NB4 (cell line): ENCODE data around the gene ADPRS.

Experiments
- CTCF ChIP-seq: IDR thresholded peaks from one replicate; pipeline ENCODE4 v1.5.1; 2012; ENCODE audit warnings: low read depth, low read length
- MYC ChIP-seq: IDR thresholded peaks from 2 replicates; pipeline ENCODE4 v1.6.1; 2011; ENCODE audit warnings: low read depth, low read length
- POLR2A ChIP-seq: IDR thresholded peaks from 2 replicates; pipeline ENCODE4 v1.6.1; 2011; ENCODE audit warnings: mild to moderate bottlenecking; ENCODE audit not compliant: insufficient read length; ENCODE audit errors: extremely low read depth
- TF ChIP-seq, protein P1 (sequence below): IDR thresholded peaks from 2 replicates; pipeline ENCODE4 v1.6.1; 2011; ENCODE audit warnings: low read depth, low read length

DNA sequence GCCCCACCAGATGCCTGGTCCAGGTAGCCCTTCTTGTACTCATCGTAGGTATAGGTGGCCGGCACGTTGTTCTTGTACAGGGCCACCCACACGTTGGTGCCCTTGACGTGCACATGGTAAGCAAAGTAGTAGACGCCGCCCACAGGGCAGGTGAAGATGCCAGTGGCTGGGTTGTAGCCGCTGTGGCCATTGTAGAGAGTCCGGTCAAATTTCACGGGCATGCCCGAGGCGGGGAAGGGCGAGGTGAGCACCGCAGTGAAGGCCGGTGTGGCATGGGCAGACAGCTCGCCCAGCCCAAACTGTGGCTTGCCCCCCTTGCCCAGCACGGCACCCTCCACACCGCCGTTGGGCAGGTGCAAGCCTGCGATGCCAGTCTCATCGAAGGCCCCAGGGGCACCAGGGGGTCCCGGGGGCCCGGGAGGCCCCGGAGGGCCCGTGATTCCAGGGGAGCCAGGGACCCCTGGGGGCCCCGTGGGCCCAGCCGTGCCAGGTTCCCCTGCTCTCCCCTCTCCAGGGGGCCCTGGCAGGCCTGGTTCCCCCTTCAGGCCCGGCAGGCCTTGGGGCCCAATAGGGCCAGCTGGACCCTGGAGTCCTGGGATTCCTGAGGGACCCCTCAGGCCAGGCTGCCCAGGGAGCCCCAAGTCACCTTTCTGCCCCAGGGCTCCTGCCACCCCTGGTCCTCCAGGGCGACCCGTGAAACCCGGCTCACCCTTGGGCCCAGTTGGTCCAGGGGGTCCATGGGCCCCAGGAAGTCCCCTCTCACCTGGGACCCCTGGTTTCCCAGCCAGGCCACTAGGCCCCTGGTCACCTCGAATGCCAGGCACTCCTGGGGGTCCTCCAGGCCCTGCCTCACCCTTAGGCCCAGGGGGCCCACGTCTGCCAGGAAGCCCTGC, 9.2 kb downstream of the ADPRS start:
- TF ChIP-seq POLR2A (no peak), MYC (no peak), CTCF (no peak)
- TF ChIP-seq, protein P1, sequence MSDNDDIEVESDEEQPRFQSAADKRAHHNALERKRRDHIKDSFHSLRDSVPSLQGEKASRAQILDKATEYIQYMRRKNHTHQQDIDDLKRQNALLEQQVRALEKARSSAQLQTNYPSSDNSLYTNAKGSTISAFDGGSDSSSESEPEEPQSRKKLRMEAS = no peak
